ENCODE measurements around the gene TMEM132A.

The TMEM132A gene, protein sequence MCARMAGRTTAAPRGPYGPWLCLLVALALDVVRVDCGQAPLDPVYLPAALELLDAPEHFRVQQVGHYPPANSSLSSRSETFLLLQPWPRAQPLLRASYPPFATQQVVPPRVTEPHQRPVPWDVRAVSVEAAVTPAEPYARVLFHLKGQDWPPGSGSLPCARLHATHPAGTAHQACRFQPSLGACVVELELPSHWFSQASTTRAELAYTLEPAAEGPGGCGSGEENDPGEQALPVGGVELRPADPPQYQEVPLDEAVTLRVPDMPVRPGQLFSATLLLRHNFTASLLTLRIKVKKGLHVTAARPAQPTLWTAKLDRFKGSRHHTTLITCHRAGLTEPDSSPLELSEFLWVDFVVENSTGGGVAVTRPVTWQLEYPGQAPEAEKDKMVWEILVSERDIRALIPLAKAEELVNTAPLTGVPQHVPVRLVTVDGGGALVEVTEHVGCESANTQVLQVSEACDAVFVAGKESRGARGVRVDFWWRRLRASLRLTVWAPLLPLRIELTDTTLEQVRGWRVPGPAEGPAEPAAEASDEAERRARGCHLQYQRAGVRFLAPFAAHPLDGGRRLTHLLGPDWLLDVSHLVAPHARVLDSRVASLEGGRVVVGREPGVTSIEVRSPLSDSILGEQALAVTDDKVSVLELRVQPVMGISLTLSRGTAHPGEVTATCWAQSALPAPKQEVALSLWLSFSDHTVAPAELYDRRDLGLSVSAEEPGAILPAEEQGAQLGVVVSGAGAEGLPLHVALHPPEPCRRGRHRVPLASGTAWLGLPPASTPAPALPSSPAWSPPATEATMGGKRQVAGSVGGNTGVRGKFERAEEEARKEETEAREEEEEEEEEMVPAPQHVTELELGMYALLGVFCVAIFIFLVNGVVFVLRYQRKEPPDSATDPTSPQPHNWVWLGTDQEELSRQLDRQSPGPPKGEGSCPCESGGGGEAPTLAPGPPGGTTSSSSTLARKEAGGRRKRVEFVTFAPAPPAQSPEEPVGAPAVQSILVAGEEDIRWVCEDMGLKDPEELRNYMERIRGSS

DNA sequence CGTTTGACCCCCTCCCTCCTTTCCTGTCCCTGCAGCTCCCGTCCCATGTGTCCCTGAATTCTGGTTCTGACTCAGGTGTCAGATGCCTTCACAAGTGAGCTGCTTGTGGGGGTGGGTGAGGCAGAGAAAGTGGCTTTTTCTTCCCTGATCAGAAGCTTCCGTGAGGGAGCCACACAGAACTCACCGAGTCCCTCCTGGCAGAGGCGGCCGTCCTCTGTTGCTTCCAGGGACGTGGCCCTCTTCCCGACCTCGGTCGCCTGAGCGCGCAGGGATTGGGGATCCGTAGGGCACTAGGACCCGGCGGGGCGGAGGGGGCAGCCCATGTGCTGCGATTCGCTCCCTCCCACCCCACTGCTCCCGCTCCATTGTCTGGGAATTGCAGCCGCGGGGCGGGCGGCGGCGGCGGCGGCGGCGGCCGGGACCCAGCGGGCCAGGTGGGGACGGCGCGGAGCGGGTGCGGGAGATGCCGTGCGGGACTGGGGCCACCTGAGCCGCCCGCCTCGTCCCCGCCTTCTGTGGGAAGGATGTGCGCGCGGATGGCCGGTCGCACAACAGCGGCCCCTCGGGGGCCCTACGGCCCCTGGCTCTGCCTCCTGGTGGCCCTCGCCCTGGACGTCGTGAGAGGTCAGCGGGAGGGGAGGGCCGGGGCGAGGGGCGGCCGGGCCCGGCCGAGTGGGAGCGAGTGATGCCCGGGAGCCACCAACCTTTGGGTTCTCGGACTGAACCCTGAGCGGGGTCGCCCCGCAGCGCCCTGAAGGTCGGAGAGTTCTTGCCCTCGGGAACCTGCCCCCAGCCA lies at the start of gene TMEM132A:
Gene TMEM132A (plus strand): TSS at position 351 of the 796 bp plus-strand sequence. CDS start 174 bp downstream, at position 525.
- peak; percentile 95 for DNase-seq (ENCODE audit: low spot score)

DNA sequence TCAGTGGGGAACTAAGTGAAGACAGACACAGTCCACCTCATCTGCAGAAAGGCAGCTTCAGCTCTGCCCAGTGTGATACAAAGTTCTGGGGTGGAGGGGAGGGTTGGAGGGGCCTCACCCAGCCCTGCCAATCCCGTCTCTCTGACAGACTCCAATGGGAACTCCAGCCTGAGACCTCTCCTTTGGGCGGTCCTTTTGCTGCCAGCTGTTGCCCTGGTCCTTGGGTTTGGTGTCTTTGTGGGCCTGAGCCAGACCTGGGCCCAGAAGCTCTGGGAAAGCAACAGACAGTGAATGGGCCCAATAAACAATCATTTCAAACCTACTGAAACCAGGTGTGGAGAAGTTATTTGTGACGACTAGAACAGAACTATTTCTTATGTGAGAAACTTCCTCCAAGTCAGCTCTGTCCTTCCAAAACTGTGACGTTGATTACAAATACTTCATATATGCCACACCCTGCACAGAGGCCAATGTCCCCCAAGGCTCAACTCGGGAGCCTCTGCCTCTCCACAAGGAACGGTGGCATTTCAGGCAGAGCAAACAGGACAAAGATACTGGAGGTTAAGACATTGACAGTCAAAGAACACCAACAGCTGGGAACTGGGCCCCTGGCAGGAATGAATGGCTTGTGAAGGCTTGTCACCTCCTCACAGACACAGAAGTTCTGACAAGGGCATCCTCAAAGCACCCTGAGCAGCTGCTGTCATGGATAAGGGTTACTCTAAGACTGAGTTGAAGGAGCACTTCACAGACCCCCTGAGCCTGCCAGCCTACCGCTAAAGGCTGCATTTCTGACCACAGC lies 48.7 kb upstream of the TMEM132A start:
- DNase-seq (ENCODE audit: low spot score), result no peak

DNA sequence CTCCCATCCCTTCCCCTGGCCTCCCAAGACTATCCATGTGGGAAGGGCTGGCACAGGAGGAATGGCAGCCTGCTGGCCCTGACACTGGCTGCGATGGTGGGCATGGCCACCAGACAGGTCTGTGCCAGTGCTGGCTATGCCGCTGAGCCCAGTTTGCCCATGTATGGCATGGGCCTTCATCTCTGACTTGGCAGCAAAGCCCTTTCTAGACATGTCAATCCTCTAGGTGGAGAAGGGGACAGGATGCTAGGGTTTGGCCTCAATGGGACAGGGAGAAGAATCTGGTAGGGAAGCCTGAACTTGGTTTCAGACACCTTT lies 48.1 kb upstream of the TMEM132A start:
- no peak for DNase-seq (ENCODE audit: low spot score)

DNA sequence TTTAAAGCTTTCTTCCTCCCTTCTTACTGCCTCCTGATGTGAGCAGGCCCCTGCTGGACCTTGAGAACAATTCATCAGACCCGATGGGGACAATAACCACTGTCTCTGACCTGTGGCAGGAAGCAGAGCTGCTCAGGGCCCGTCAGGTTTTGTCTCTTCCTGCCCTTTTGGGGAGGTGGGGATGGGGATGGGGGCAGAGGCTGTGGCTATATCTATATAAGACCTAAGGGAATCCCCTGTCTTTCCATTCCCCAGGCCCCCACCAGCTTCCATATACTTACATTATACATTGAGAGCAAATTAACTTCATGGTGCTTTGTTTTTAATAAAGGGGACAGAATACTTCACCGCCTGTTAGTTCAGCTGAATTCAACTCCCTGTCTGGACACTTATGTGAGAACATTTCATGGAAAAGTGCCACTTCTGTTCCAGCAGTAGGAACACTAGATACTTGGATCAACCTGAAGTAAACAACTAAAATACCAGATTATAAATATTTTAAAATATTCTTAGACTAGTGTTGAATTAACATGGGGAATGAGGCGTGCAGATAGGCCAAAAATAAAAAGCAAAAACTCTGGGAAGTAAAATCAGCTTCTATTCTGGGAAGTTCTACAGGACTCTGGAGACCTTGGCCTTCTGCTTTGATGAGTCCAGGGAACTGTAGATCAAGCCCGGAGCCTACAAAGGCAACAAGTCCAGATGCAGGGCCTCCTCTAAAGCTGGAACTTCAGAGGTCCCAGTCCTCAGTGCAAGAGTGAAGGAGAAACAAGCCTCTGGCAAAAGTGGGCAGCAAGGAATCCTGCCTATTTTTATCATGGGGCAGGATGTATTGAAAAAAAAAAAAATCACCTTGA lies 45.8 kb upstream of the TMEM132A start:
- no peak for DNase-seq (ENCODE audit: low spot score)

DNA sequence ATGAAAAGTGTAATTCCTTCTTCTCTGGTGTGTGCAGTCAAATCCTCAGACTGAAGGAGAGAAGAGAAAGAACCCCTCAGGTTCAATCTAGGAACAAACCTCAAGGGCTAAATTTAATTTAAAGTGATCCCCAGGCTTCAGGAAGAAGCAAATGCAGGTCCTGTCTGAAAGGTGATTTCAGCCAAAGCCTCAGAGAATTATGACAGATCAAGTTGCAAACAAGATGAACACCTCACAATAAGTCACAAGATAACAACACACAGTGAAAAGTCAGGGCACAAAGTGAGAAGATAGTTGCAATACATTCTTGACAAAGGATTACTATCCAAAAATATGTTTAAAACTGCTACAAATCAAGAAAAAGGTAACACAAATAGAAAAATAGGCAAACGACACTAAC lies 45.2 kb upstream of the TMEM132A start:
- no peak for DNase-seq (ENCODE audit: low spot score)

DNA sequence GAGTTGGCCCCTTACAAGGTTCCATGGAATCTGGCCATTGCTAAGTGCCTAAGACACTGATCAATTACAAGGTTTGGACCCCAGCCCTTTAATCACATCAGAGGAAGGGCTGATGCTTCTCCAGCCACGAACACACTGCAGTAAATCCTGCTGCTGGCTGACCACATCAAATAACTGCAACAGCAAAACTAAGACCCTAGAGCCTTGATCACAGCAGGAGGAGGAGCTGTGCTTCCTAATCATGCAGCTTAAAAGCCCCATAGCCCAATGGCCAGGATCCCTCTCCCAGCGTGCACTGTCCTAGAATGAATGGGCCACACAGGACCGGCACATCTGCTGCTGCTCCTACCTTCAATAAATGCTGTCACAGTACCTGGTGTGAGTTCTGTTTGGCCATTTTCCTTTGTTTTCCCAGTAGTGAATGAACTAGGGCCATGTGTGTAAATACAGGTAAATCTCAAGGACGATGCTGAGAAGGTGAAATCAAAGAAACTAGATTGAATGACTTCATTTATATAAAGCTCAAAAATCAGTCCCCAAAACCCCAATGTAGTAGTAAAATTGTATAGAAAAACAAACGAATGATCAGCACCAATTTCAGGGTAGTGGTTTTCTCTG lies 44.2 kb upstream of the TMEM132A start:
- DNase-seq (ENCODE audit: low spot score), result no peak

DNA sequence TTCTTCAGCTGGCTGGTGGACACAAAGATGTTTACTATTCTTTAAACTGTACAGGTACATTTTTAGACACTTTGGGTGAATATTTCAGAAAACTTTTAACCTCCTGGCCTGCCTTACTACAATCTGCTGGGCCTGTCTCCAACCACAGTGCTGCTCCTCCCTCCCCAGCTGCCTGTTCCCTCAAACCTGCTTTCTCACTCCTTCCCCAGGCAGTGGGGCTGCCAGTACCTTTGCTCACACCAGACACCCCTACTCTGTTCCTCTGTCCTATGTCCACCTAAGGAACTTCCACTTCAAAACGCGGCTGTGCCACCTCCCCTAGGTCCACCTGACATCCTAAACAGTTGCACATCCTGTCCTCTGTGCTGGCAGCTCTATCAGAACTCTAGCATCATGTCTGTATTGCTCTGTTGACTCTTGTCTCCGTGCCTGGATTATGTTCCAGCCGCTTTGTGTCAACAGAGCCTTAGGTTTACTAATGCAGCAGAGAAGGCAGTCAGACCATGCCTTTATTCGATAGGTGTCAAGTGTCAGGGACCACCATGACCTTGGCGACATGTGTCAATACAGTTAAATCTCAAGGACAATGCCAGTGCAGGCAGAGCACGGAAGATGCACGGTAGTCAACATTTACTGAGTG lies 43.5 kb upstream of the TMEM132A start:
- DNase-seq (ENCODE audit: low spot score), result no peak

DNA sequence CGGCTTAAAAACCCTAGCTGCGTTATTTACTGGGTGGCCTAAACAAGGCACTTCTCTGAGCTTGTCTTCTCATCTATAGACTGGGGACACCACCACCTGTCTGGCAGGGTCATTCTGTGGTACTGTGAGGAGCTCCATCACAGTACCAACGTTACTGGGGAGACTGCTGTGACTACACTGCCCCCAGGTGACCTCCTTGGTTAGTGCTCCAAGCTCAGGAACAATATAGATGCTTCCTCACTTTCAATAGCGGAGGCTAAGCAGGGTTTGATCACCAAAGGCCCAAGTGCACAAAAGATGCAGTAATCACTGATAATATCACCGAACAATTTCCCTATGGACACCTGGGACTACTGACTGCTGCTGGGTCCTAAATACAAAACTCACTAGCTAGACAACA lies 36.7 kb upstream of the TMEM132A start:
- DNase-seq (ENCODE audit: low spot score), result peak; percentile 70

DNA sequence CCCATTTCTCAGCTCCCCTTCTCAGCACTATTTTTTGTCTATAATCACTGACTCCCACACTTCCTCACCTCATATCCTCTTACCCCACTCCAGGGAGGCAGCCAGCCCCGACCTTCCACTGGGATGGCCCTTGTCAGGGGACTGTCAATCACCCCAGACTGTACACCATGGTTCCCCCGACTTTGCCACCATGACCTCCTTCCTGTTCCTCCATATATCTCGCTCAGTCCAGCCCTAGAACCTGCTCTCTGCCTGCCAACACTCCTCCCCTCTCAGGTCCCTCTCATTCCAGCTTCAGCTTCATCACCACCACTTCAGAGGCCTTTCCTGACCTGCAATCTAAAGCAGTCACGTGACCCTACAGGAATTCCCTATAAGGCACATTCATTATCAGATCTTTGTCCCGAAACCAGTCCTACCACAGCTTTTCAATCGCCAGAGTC lies 34.4 kb upstream of the TMEM132A start:
- no peak for DNase-seq (ENCODE audit: low spot score)

DNA sequence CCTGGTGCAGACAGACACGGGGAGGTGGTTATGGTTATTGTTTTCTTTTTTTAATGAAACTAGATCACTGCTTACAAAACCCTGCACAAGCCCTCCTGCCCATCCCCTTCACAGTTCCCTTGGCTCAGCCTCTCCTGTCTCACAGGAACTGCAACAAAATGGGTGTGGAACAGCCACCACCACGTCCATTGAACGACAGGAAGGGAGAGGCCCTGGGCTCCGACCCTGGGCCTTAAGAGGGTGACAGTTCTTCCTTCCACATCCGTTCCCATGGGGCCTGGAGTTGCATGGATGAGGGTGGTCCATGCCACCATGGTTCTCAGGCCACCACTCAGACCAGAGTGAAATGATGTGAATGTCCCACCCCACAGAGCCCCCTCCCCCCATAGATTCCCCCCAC lies 33.6 kb upstream of the TMEM132A start:
- DNase-seq (ENCODE audit: low spot score), result no peak

DNA sequence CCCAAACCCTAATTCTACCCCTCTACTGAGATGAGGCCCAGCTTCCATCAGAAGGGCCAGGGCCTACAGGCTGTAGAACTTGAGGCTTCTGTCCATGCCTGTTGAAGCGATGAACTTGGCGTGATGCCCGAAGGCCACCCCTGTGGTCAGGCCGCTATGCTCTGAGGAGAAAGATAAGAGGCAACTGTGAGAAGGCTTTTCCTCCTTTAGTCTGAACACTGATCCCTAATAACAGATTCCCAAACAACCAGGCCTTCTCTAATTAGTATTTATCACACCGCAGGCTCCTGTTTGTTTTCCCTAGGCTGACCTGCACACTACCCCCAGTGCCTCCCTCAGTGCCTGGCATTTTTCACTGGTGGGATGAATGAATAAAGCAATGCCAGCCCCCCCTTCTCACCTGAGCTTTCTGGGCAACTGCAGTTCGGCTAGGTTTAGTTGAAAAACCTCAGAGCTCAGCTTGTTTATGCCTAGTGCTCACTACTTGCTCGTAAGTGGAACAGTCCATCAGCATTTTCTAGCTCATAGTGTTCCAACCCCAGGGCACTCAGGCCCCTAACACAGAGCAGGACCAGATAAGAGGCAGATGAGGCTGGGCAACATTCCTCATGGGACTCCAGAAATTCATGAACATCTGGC lies 33.0 kb upstream of the TMEM132A start:
- DNase-seq (ENCODE audit: low spot score), result no peak

DNA sequence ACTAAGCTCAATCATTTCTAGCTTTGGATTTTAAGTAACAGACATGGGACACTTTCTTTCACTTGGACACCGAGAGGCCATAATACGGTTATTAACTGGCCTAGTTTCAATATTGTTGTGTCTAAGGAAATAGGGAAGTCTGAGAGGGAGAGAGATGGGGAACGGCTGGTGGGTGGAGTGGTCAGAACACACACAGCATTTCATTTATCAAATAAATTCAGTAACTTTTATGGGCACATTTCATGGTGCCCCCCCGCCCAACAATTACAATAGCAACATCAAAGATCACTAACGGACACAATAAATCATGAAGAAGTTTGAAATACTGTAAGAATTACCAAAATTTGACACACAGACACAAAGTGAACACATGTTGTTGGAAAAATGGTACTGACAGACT lies 28.6 kb upstream of the TMEM132A start:
- DNase-seq (ENCODE audit: low spot score), result no peak

DNA sequence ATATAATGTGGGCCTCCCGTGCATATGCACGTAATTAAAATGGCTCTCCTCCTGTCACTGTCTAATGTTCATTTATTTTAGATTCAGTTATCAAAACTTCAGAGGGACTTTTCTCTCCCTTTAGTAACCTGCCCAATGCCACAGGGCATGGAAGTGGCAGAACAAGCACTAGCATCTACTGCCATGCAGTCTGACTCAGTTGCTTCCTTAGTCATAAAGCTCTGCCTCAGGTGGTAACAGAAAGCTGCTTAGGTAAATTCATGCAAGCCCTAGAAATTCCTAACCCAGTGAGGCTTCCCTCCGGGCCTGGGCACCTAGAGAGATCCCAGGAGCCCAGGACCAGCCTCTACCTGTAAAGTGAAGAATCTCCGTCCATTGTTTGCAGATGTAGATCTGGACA lies 26.8 kb upstream of the TMEM132A start:
- DNase-seq (ENCODE audit: low spot score), result no peak

DNA sequence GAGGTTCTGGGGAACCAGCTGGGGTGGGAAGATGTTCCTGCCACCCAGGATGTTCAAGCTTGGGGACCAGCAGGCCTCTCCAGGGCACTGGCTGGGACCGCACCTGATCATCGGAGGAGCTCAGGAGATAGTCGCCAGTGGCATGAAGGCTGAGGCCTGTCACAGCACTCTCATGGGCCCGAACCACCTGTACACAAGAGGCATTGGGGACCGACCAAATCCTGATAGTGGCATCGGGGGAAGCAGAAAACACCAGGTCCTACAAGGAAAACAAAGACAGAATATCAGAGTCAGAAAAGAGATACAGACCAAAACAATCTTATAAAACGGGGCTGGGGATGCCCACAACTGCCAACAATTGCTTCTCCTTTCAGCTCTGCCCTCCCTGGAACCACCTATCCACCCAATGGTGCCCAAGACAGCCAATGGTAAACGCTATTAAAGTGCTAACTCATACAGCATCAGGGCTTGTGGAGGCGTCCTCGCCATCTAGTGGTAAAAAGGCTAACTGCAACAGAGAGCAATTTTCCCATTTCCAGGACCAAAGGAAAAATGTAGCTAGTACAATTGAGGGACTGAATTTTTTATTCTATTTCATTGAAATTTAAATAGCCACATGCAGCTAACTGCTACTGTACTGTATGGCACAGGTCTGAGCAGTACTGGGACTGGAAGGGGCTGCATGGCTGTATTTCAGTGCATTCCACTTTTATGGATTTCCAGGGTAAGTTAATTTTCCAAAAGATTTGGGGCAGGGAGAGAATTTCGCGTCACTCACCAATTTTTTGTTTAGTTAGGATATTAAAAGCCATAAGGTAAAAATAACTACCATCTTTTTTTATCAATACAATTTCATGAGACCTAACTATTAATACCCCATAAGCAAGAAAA lies 25.0 kb upstream of the TMEM132A start:
- DNase-seq (ENCODE audit: low spot score), result peak; percentile 83

DNA sequence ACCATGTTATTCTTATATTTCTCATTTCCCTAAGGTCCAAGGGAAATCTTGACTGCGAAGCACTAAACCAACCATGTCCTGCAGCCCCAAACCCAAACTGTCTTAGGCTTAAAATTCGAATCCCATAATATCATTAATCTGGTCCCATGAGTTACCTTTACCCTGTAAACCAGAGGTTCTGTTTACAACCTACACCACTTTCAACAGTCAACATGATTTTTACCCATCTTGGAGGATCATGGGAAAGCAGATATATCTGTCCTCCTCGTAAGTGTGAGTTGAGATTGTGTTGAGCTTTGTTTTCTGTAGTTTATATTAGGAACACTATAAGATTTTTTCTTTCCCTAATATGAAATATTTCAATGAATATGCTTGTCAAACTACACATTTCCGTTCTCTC lies 24.3 kb upstream of the TMEM132A start:
- no peak for DNase-seq (ENCODE audit: low spot score)

DNA sequence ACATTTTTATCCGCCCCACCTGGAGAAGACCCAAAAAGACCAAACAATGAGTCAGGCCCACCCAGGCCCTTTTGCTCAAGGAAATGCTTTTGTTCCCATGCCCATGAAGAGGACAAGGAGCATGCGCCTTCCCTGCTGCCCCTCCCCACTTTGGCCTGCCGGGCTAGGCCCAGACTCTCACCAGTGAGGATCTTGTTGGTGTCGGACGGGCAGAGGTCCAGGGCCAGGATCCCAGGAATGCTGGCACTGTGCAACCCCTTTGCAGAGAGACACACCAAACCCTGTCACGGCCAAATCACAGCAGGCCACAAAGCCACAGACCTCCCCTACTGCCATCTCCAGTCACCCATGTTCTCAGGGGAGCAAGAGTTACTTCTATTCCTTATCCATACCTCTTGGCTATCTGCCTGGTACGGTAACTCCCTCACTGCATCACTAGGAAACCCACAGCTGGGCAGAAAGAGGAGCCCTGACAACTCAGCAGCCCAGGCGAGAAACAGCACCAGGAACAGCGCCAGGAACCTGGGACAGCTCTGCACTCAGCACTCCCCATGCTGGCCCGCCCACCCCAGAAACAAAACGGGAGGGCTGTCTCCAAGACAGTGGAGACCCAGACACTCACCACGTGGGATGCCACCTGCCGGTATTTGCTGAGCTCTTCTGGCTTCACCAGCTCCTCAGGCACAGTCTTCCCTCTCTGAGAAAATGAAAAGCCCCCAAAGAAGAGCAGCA lies 23.4 kb upstream of the TMEM132A start:
- no peak for DNase-seq (ENCODE audit: low spot score)

DNA sequence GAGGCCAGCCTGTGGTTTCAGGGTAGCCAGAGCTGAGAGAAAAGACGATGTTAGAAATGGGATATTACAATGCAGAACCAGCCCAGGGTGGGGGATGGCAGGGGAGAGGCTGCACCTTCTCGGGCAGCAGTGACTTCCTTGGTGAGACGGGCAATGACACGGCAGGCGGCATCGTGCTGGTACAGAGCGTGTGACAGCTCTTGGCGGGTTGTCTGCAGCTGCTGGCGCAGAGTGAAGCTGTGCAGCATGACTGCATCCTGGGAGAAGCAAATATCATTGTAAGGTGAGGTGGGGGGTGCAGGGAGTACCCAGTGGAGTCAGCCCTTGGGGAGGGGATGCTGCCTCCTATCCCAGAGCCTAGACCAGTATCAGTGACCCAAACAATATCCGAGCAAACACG lies 21.6 kb upstream of the TMEM132A start:
- DNase-seq (ENCODE audit: low spot score), result no peak
